Activated naive CD4-positive, alpha-beta T cell treated with anti-CD3 and anti-CD28 coated beads for 36 hours (primary cell): Measurements from ENCODE around the gene POSTN. TPM values are rescaled to one million over a fixed set of nuclear protein-coding genes. Genes with fewer than 3 reads are reported as not detected.
"Not testable (repeated sequence)": the region's sequence is repeated elsewhere in the genome, so short reads cannot be mapped to it uniquely, and the experiment has no call there.

Experiments used
- CTCF ChIA-PET: fragments of 350-600 bp; sonication (Branson Sonifier 250); formaldehyde crosslinking; loops from one replicate; lab custom pipeline; 2021; ENCODE audit warnings: antibody characterized with exemption; lab: Charles Lee
- DNase-seq: peaks from one replicate; pipeline ENCODE4 v3.0.0-alpha.2; 2020
- H3K27ac Mint-ChIP-seq: one replicate; pipeline ENCODE4 v1.8.0; 2021; ENCODE audit warnings: mild to moderate bottlenecking, mixed read lengths
- H3K27me3 Mint-ChIP-seq: one replicate; pipeline ENCODE4 v1.8.0; 2021; ENCODE audit warnings: low read depth, mixed read lengths
- H3K36me3 Mint-ChIP-seq: one replicate; pipeline ENCODE4 v1.8.0; 2021; ENCODE audit warnings: low read depth, mixed read lengths
- H3K4me1 Mint-ChIP-seq: one replicate; pipeline ENCODE4 v1.8.0; 2021; ENCODE audit warnings: low read depth, mixed read lengths
- H3K4me3 Mint-ChIP-seq: one replicate; pipeline ENCODE4 v1.8.0; 2021; ENCODE audit warnings: mild to moderate bottlenecking, moderate library complexity, mixed read lengths
- H3K9me3 Mint-ChIP-seq: one replicate; pipeline ENCODE4 v1.8.0; 2021; ENCODE audit warnings: mixed read lengths
- intact Hi-C: fragments of 100-400 bp; cut with micrococcal nuclease; formaldehyde crosslinking; loops from one replicate; pipeline ENCODE4 v1.15.1; 2023
- total RNA-seq, 2 experiments: library from RNA; stranded (reverse); gene quantifications; one replicate each; pipeline ENCODE4 v1.2.3, GENCODE V29; 2021

The POSTN gene
- total RNA-seq, 2 experiments from 2014 or later = not detected

DNA sequence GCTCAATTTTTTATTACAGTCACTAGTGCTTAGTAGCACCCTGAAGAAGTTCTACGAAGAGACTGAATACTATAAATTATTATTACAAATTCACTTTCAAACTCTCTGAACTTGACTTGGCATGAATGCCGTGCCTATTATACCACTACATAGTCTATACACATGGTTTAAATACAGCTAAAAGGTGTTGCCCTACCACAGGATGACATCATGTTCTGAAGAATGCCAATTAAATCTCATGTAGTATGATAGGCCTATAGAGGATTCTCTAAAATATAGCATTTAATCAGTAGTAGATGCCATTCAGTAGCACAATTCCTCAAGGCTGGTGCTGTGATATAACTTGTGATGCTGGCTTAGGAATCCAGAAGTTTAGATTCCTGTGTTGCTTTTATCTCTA is 16.7 kb upstream of the POSTN start:
- CTCF ChIA-PET = no interaction called here
- Mint-ChIP-seq H3K4me3 (no peak overlapping the region), H3K36me3 (no peaks in the 10 kb centered on the region), H3K27ac (no peak overlapping the region), H3K9me3 (no peaks in the 10 kb centered on the region), H3K27me3 (no peaks in the 10 kb centered on the region), H3K4me1 (no peaks in the 10 kb centered on the region)
- intact Hi-C loops = no loop called here
- no peak for DNase-seq

GRCh38 chr13:37613638-37614037 is 15.1 kb upstream of the POSTN start:
- no peaks in the 10 kb centered on the region for H3K4me1 Mint-ChIP-seq
- no peaks in the 10 kb centered on the region for H3K27me3 Mint-ChIP-seq
- CTCF ChIA-PET = no interaction called here
- no peak for DNase-seq
- no peaks in the 10 kb centered on the region for H3K36me3 Mint-ChIP-seq
- H3K4me3 Mint-ChIP-seq = no peak overlapping the region
- intact Hi-C loops = no loop called here
- no peaks in the 10 kb centered on the region for H3K9me3 Mint-ChIP-seq
- H3K27ac Mint-ChIP-seq = no peak overlapping the region

- DNase-seq = no peak
- no peak overlapping the region for H3K27ac Mint-ChIP-seq
- CTCF ChIA-PET = no interaction called here
Measured at GRCh38 chr13:37613236-37613635, 14.7 kb upstream of the POSTN start.

DNA sequence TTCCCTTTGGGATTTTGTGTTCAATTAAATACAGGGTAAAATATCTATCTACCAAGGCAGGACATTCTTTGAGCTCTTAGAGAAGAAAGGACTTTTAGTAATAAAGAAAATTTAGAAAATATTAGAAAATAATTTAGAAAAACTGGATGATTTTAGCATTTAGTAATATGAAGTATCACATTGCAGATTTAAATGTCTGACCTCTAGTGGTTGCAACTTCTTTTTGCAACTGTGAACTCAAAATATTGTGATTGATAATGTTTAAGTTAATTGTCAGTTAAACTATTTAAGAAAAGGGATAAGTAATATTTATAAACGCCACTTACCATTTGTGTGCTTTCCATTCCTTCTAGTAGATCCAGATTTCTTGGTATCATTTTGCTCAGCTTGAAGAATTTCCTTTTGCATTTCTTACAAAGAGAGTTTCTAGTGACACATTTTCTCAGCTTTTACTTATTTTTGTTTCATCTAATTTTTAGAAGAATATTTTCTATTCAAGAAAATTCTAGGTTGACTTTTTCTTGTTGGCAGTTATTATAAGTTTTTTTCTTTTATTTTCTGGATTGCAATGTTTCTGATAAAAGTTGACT is 10.3 kb upstream of the POSTN start:
- peaks cover 4% of the 10 kb centered on the region for H3K9me3 Mint-ChIP-seq
- CTCF ChIA-PET = no interaction called here
- intact Hi-C loops = loop anchor here (10.0 kb wide), 1 partner anchor 534 kb away; no protein-coding TSS in a partner anchor
- H3K4me3 Mint-ChIP-seq = no peak overlapping the region
- DNase-seq = no peak
- no peaks in the 10 kb centered on the region for H3K36me3 Mint-ChIP-seq
- no peak overlapping the region for H3K27ac Mint-ChIP-seq
- no peaks in the 10 kb centered on the region for H3K27me3 Mint-ChIP-seq
- H3K4me1 Mint-ChIP-seq = no peaks in the 10 kb centered on the region

More at GRCh38 chr13:37613236-37613635, 14.7 kb upstream of the POSTN start:
- no peaks in the 10 kb centered on the region for H3K4me1 Mint-ChIP-seq
- intact Hi-C loops = no loop called here
- H3K4me3 Mint-ChIP-seq = no peak overlapping the region
- no peaks in the 10 kb centered on the region for H3K36me3 Mint-ChIP-seq
- H3K9me3 Mint-ChIP-seq = no peaks in the 10 kb centered on the region
- H3K27me3 Mint-ChIP-seq = no peaks in the 10 kb centered on the region

DNA sequence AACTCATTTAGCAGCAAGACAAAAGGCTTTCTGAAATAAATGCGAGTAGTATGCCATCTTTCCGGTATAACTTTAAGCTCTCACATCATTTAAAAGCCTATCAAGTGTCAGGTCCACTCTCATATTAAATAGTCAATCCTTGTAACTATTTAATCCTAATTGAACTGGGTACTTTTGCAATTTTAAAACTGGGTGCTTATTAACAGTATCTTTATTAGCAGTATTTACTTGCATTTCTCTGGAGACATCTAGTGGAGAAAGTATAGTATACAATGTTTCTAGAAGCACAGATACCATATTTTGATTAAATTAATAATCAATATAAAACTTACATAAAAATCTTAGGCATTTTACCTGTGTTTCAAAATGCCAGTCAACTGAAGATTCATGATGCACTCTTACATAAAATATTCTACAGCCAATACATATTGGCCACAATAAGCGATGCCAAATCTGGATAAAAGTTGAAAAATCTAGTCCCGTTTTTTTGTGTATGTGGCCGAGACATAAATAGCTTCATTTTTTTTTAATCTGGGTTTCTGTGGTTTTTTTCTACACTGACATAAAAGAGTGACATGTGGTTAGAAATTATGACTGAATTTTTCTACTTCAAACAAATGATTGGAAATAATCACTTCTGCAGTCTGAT is 4.3 kb upstream of the POSTN start:
- Mint-ChIP-seq H3K27me3 (no peaks in the 10 kb centered on the region), H3K27ac (no peak overlapping the region), H3K4me3 (no peak overlapping the region), H3K9me3 (peaks cover 4% of the 10 kb centered on the region), H3K4me1 (no peaks in the 10 kb centered on the region), H3K36me3 (no peaks in the 10 kb centered on the region)
- intact Hi-C loops = loop anchor here (2.0 to 10.0 kb wide), 2 partner anchors 494 to 528 kb away; no protein-coding TSS in a partner anchor
- DNase-seq = no peak
- CTCF ChIA-PET = no interaction called here

- Mint-ChIP-seq H3K9me3 (peaks cover 4% of the 10 kb centered on the region), H3K36me3 (no peaks in the 10 kb centered on the region), H3K27me3 (no peaks in the 10 kb centered on the region), H3K4me3 (no peak overlapping the region), H3K4me1 (no peaks in the 10 kb centered on the region), H3K27ac (no peak overlapping the region)
- DNase-seq = no peak
- CTCF ChIA-PET = no interaction called here
- intact Hi-C loops = loop anchor here (2.0 to 10.0 kb wide), 2 partner anchors 493 to 527 kb away; no protein-coding TSS in a partner anchor
Measured at GRCh38 chr13:37601648-37602440, 3.3 kb upstream of the POSTN start.

GRCh38 chr13:37599519-37599918 is 951 bp upstream of the POSTN start:
- no peak for DNase-seq
- intact Hi-C loops = no loop called here
- CTCF ChIA-PET = no interaction called here
- H3K27me3 Mint-ChIP-seq = no peaks in the 10 kb centered on the region
- no peaks in the 10 kb centered on the region for H3K9me3 Mint-ChIP-seq
- no peak overlapping the region for H3K4me3 Mint-ChIP-seq
- H3K27ac Mint-ChIP-seq = no peak overlapping the region
- no peaks in the 10 kb centered on the region for H3K36me3 Mint-ChIP-seq
- H3K4me1 Mint-ChIP-seq = no peaks in the 10 kb centered on the region

GRCh38 chr13:37597477-37598025 is 1.0 kb downstream of the POSTN start:
- no peak overlapping the region for H3K4me3 Mint-ChIP-seq
- no peaks in the 10 kb centered on the region for H3K4me1 Mint-ChIP-seq
- no peaks in the 10 kb centered on the region for H3K27me3 Mint-ChIP-seq
- DNase-seq = no peak
- CTCF ChIA-PET = no interaction called here
- intact Hi-C loops = no loop called here
- H3K27ac Mint-ChIP-seq = no peak overlapping the region
- H3K9me3 Mint-ChIP-seq = no peaks in the 10 kb centered on the region
- H3K36me3 Mint-ChIP-seq = no peaks in the 10 kb centered on the region

GRCh38 chr13:37596805-37597204 is 1.8 kb downstream of the POSTN start:
- intact Hi-C loops = no loop called here
- no peak overlapping the region for H3K4me3 Mint-ChIP-seq
- no peak overlapping the region for H3K27ac Mint-ChIP-seq
- no peak for DNase-seq
- no peaks in the 10 kb centered on the region for H3K9me3 Mint-ChIP-seq
- H3K4me1 Mint-ChIP-seq = no peaks in the 10 kb centered on the region
- CTCF ChIA-PET = no interaction called here
- no peaks in the 10 kb centered on the region for H3K36me3 Mint-ChIP-seq
- no peaks in the 10 kb centered on the region for H3K27me3 Mint-ChIP-seq

DNA sequence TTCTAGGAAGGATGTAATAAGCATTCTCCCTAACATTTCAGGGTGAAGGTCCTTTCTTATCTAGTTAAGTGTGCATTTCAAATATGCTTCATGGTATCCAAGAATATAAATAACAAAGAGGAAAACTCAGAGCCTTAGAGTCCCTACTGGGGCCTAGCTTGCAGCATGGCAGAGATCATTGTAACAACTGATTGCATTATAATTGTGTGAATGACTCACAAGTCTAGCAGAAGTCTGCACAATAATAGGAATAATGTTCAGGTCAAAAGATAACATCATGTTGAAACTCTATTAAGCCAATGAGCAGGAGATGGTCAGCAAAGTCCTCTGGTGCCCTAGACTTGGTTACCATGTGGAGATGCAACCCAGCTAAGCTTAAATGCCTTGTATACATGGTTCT is 3.4 kb downstream of the POSTN start:
- Mint-ChIP-seq H3K9me3 (no peaks in the 10 kb centered on the region), H3K36me3 (no peaks in the 10 kb centered on the region)
- CTCF ChIA-PET = no interaction called here

DNA sequence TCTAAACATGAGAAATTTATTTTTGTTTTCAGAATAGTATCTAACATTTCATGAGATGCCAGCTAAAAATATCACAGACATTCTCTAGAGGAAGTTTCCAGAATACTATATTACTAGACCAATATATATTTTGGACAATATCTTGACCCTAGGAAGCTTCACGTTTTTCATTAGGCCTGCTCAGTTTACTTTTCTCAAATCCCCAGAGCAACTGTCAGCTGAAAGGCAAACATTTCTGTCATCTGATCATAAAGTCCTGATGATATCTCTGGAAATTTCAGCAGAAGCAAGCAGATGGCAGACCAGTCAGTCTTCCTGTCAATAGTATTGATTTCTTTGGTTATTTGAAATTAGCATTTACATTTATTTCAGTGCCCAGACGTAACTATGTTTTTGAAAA is 4.0 kb downstream of the POSTN start:
- Mint-ChIP-seq H3K27ac (no peak overlapping the region), H3K4me3 (no peak overlapping the region), H3K27me3 (no peaks in the 10 kb centered on the region), H3K4me1 (no peaks in the 10 kb centered on the region), H3K36me3 (no peaks in the 10 kb centered on the region), H3K9me3 (no peaks in the 10 kb centered on the region)
- intact Hi-C loops = no loop called here
- CTCF ChIA-PET = interaction anchor here (0.7 kb wide), 1 partner anchor 482 kb away, joined by 4 read pairs; no protein-coding TSS in a partner anchor
- no peak for DNase-seq

More for the DNA sequence above, 3.4 kb downstream of the POSTN start:
- Mint-ChIP-seq H3K27me3 (no peaks in the 10 kb centered on the region), H3K4me1 (no peaks in the 10 kb centered on the region), H3K4me3 (no peak overlapping the region), H3K27ac (no peak overlapping the region)
- intact Hi-C loops = no loop called here
- DNase-seq = no peak

GRCh38 chr13:37589381-37589780 is 9.2 kb downstream of the POSTN start:
- H3K27me3 Mint-ChIP-seq, H3K27ac Mint-ChIP-seq, DNase-seq, H3K36me3 Mint-ChIP-seq, H3K4me1 Mint-ChIP-seq, H3K9me3 Mint-ChIP-seq, H3K4me3 Mint-ChIP-seq, CTCF ChIA-PET, intact Hi-C loops: not testable (repeated sequence)
